Neural cell (in vitro differentiated cells): ENCODE results near the gene STOML3.

Experiments used
- CTCF ChIP-seq: fragments of 450-650 bp; IDR thresholded peaks from 2 replicates; pipeline ENCODE4 v1.5.1; 2014; ENCODE audit warnings: antibody characterized with exemption, mild to moderate bottlenecking, moderate library complexity; ENCODE audit not compliant: poor library complexity, severe bottlenecking
- MXI1 ChIP-seq: fragments of 450-650 bp; conservative IDR thresholded peaks from 2 replicates; pipeline ENCODE4 v1.6.1; 2014; ENCODE audit warnings: antibody characterized with exemption, mild to moderate bottlenecking; ENCODE audit not compliant: poor library complexity, severe bottlenecking
- TF ChIP-seq, protein P1 (sequence below): IDR thresholded peaks from 2 replicates; pipeline ENCODE4 v1.6.1; 2012; ENCODE audit warnings: borderline replicate concordance

DNA sequence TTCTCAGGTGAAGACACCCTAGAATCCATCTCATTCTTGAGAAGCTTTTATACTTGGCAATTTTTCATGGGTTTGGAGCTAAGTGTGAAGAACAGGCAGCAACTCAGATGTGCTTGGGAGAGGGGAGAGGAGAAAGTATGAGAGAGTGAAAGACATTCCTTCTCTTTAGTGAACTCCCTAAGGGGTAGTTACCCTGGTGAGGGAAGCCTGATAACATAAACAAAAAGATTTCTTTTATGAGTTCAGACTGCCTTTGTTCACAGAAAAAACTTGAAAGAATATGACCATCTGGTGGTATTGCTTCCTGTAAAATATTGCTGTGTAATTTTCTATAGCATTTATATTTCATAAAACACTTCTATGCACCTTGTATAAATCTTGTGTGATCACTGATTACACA lies at the start of gene STOML3:
- TF ChIP-seq CTCF = no peak
- TF ChIP-seq MXI1 = no peak
- TF ChIP-seq, protein P1, sequence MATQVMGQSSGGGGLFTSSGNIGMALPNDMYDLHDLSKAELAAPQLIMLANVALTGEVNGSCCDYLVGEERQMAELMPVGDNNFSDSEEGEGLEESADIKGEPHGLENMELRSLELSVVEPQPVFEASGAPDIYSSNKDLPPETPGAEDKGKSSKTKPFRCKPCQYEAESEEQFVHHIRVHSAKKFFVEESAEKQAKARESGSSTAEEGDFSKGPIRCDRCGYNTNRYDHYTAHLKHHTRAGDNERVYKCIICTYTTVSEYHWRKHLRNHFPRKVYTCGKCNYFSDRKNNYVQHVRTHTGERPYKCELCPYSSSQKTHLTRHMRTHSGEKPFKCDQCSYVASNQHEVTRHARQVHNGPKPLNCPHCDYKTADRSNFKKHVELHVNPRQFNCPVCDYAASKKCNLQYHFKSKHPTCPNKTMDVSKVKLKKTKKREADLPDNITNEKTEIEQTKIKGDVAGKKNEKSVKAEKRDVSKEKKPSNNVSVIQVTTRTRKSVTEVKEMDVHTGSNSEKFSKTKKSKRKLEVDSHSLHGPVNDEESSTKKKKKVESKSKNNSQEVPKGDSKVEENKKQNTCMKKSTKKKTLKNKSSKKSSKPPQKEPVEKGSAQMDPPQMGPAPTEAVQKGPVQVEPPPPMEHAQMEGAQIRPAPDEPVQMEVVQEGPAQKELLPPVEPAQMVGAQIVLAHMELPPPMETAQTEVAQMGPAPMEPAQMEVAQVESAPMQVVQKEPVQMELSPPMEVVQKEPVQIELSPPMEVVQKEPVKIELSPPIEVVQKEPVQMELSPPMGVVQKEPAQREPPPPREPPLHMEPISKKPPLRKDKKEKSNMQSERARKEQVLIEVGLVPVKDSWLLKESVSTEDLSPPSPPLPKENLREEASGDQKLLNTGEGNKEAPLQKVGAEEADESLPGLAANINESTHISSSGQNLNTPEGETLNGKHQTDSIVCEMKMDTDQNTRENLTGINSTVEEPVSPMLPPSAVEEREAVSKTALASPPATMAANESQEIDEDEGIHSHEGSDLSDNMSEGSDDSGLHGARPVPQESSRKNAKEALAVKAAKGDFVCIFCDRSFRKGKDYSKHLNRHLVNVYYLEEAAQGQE = no peak
